ENCODE results near the gene WDR26.
A peak's percentile ranks its signal among the peaks of the same experiment; 100 is the strongest.
"Not testable (repeated sequence)": the region's sequence is repeated elsewhere in the genome, so short reads cannot be mapped to it uniquely, and the experiment has no call there.

Gene WDR26

DNA sequence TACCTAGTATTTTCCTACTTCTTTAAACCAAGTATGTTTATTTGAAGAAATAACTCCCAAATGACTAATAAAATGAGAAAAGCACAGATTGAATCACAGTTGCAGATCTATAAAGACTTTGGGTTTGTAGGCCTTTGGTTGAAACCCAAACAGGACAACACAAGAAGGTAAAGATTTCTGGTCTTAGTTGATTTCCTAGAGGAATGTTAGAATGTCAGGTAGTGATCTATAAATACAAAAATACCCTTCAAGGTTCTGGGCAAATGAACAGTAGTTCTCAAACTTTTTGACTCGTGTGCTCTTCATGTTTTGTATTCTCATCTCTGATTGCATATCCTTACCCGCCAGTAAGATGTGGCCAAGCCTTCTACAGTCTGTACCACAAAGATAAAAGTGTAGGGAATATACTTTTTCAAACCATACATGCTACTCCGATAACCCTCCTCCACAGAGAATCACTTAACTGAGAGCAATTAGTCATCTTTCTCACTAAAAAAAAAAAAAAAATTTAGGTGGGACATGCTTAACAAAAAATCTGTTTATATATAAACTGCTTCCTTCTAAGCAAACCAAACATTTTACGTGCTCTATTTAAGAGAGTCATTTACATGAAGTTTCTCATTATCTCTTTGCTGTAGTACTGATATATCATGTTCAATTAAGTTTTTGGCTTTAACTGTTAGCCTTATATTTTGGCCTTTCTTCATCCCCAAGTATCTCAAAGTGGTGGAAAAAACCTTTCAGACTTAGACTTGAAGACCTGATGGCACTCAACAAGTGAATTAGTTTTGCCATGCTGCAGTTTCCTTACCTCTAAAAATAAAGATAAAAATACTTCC is 42.0 kb downstream of the WDR26 start:
- DNase-seq = no peak

DNA sequence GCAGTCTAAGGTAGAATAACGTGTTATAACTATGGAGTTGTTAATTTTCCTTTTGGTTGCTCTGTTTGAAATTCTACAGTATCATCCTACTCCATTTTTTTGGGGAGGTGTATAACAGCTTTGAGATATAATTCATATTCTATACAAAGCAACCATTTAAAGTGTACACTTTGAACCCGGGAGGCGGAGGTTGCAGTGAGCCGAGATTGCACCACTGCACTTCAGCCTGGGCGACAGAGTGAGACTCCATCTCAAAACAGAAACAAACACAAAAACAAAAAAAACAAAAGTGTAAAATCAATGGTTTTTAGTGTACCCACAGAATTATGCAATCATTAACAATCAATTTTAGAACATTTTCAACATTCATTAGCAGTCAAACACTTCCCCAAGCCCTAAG is 44.1 kb downstream of the WDR26 start:
- no peak for DNase-seq

DNA sequence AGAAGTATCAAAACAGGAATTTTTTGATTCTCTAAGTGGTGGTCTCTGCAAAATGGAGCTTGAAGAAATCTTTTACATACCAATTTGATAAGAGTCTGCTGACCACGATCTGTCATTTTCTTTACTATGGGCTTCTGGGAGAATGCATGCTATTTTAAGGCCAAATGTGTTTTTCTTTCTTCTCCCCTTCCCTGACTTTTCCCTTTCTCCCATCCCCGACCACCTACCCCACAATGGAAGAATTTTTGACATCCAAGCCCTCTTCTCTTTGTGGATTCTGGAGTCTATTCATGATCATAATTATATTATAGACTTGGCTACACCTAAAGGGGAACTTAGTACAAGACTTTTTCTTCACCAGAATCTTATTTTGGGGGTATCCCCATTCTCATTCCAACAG is 46.7 kb downstream of the WDR26 start:
- no peak for DNase-seq

DNA sequence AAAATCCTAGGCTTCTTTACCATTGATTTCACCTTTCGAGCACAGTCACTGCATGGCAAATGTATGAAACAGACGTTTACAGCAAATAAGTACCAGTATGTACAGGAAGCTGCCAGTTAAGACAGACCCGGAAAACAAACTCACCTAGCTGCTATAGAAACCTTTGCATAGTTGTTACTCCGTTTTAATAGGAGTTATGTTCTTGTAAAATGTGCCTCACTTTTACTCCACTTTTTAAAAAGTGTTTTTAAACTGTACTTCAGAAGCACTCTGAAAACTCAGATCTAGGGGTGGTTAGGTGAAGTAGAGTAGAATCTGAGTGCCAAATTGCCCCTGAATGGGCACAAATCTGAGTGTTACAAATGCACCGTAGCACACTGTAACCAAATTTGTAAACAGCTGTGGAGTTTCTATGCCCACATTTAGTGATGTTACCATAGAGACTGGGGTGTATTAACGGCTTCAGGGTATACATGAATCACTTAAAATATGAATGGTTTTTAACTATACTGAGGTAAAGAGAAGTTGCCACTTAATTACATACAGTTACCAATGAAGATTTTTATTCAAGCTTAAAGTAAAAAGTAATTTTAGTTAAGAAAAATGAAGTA is 47.2 kb downstream of the WDR26 start:
- DNase-seq = no peak

DNA sequence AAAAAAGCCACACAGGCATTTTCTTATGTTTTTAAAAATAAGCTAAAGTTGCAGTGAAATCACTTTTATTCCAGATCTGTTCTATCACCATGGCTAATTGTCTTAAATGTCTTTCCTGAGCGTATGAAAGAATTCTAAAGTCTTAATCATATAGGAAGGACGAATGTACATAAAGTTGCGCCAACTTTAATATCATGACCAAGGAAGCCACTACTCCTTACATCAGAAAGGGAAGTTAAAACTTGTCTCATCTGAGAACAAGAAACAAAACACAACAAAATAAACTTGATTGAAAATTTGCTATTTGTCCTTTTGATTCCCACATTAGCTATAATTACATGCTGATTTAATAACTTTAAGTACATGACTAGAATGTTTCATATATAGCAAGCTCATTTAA is 51.4 kb downstream of the WDR26 start:
- DNase-seq = no peak

DNA sequence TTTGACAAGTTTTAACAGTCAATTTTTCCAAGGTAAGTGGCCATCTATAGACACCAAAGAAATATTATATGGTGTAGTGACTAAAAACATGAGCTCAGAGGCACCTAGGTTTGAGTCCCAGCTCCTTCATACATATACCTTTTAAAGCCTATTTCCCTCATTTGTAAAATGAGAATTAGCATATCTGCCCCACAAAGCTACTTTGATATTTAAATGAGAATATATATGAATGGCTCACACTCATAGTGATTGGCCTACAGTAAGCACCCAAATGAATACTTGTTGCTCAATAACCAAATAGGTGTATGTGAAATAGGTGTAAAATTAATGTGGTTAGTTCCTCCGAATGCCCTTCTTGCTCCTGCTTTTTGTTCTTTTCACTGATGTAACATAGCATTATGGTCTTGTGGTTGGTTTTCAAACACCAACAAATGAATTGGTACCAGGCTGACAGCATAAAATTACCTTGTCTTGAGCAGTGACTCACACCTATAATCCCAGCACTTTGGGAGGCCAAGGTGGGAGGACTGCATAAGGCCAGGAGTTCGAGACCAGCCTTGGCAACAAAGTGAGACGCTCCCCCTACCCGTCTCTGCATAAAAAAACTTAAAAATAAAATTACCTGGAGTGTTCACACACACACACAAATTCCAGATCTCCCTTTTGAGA is 52.6 kb downstream of the WDR26 start:
- no peak for DNase-seq

DNA sequence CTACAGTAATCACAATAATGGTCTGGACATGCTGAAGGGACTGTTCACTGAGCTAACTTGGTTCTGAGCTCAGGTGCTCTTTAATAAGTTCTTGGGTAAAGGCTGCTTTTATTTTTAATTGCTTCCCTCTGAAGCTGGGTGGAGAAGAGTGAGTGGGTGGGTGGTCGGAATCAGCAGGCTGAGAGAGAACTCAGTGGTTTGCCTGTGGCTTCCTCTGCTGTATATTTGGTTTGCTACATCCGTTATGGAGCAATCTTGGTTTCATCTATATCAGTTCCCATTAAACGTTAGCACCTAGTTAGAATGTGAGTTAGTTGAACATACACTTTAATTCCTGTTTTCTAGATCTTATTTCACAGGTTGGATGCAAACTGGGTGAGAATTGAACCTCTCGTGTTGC is 54.6 kb downstream of the WDR26 start:
- DNase-seq = no peak

DNA sequence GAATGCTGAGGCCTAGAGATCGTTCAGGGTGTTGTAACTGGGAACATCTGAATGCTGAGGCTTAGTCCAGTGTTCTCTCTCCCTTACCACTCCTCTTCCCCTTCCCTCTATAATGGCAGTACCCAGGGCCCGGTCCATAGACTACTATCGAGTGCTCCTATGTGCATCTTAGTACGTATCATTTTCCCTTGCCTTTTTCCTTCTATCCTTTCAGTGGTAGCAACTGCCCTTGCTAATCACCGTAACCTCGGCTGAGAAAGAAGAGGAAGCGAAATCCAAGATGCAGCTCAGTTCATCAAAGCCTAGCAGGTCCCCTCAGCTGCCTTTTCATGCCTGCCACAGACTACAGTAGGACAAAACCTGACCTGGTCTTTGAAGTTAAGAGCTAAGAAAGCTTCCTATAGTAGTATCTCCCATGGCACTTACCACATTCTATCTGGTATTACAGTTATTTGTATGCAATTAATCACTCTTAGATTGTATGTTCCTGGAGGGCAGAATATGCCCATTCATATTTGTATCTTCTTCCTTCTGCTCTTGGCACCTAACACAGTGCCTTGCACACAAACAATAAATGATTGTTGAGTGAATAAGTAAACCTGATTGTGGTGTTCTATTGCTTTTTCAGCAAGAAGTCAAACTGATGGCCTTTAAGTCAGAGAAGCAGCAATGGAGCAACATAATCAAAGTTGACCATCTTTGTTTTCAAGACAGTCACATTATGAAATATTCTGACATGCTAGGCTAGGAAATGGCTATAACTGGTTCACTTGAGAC is 55.6 kb downstream of the WDR26 start:
- no peak for DNase-seq

DNA sequence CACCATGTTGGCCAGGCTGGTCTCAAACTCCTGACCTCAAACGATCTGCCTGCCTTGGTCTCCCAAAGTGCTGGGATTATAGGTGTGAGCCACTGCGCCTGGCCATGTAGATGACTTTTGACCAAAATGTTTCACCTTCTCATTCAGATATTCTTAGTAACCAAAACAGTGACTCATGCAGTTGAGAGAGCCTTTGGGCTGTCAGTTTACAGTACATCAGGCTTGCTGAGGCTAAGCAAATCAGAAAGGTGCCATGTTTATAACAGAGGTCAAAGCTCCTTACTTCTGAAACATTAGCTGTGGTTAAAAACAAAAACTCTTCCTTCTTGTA is 57.0 kb downstream of the WDR26 start:
- no peak for DNase-seq

DNA sequence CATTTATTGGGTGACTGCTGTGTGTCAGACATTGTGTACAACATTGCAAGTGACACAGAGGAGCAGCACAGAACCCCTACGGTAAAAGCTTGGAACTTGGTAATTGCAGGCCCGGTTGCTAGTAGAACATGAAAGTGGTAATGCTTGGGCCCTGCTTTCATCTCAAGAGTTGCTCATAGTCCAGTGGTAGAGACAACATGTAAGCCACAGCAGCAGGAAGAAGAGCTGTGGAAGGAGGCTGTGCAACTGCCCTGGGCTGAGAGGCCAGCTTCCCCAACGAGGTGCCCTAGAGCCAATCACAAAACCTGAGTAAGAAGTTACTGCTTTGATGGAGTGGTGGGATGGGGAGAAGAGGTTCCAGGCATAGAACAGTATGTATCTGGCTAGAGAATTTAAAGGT is 59.5 kb downstream of the WDR26 start:
- DNase-seq = no peak

DNA sequence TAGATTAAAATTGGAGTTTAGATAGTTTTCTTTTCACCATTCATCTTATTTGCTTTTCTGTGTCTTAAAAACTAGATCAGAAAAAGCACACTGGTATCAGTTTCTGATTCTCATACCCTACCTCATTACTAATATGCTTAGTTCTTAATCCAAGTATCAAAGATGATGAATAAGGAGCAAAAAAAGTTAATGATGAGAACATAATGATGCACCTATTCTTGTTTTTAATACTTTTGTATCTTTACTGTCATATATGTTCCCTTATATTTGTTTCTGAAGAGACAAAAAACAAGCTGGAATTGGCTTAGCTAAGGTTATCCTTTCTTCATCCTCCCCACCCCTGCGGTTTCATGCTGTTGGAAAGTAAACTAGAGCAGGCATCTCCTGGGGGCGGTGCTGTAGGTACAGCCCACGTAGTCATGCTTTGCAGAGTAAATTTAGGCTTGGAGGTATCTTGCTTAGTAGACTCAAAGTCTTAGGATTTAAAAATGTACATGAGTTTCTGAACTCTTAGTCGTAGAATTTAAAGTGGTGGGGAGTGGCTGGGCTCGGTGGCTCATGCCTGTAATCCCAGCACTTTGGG is 61.5 kb downstream of the WDR26 start:
- DNase-seq = no peak

DNA sequence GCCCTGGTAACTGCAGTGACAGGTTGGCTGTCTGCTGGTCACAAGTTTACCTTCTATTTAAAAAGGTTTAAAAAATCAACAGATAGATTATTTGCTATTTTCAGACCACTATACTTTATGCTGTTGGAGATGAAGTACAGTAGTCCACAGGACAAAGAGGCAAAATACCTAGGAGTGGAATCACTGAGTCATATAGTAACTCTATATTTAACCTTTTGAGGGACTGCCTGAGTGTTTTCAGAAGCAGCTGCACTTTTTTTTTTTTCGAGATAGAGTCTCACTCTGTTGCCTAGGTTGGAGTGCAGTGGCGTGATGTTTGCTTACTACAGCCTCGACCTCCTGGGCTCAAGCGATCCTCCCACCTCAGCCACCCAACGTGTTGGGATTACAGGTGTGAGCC is 66.2 kb downstream of the WDR26 start:
- DNase-seq = no peak

DNA sequence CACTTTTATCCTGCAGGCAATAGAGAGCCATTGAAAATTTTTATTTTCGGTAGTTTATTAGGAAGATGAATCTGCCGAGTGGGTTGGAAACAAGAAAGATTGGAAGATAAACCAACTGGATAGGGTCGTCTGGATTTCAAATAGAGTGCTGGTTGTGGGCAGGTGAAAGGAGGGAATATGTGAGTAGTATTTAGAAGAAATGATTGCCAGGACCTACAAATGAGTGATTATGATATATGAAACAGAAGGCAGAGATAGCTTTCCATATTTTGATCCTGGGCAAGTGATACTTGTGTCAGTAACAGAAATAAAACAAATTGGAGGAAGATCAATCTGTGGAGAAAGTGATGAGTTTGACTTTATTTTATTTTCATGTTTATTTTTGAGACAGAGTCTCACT is 75.4 kb downstream of the WDR26 start:
- no peak for DNase-seq

DNA sequence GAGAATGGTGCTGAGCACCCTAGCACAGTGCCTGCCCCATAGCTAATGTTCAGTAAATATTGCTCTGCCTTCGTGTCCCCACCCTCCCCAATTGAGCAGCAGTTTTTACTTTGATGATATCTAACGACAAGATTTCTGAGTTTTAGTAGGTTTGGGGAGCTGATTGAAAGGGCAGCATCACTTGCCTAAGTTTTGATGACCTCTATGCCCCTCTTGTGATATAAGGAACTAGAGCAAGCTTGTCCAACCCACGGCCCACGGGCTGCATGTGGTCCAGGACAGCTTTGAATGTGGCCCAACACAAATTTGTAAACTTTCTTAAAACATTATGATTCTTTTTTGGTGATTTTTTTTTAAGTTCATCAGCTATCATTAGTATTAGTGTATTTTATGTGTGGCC is 76.4 kb downstream of the WDR26 start:
- no peak for DNase-seq

DNA sequence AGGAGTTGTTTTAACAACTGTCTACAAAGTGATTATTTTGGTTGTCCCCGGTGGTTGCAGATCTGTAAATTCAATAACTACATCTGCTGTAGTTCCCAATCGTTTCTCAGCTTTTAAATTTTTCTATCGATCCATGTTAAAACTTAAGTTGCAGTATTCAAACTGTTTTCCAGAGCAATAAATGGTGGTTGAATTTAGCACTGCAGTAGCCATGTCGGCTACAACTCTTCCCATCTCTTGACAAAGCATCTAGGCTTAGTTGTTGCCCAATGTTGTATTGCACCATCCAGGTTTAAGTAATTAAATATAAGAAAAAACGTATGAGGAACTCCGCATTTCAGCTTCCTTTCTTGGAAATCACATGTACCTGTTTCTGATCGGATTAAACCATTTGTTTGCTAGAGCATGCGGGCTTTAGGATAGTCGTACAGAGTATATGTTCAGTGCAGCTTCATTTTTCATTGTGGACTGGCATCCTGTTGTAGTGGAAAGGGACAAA is 76.9 kb downstream of the WDR26 start:
- no peak for DNase-seq

DNA sequence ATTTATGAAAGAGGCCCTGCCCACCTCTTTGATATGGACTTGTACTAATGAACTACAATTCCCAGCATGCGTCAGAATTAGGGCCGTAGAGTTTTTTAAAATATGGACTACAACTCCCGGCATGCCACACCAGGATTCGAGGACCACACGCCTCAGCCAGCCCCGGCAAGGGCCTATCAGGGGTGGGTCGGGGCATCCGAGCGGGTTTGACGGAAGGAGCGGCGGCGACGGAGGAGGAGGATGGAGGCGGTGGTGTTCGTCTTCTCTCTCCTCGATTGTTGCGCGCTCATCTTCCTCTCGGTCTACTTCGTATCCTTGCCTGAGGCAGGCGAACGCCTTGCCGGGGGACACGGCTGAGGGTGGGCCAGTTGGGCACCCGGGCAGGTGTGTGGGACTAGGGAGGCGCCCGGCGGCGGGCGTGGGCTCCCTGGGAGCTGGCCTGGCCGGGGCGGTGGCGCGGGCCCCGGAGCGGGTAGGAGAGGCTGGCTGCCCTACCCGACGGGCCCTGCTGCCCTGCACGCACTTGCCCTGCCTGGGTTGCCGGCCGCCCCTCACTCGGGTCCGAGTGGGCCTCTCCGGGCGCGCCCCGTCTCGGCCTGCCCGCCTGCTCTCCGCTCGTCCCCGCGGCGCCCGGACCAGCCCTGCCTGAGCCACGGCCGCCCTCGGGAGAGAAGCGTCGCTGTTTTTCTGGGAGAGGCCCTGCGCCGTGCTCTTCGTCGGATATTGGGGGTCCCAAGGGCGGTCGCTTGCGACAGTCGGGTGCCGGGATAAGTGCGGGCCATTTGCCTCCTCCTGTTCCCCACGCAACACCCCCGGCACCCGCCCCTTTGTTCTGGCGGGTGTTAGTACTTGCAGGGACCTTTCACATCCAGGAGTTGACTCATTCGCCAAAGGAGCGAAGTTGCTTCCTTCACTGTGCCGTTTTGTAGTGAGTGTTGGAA is 77.6 kb downstream of the WDR26 start, which contains the start of gene CNIH4:
Gene CNIH4, plus strand, starts transcription at position 195 of the 941 bp plus-strand sequence. Its CDS starts 46 bp downstream, at position 241.
- DNase-seq = peak; percentile 82

DNA sequence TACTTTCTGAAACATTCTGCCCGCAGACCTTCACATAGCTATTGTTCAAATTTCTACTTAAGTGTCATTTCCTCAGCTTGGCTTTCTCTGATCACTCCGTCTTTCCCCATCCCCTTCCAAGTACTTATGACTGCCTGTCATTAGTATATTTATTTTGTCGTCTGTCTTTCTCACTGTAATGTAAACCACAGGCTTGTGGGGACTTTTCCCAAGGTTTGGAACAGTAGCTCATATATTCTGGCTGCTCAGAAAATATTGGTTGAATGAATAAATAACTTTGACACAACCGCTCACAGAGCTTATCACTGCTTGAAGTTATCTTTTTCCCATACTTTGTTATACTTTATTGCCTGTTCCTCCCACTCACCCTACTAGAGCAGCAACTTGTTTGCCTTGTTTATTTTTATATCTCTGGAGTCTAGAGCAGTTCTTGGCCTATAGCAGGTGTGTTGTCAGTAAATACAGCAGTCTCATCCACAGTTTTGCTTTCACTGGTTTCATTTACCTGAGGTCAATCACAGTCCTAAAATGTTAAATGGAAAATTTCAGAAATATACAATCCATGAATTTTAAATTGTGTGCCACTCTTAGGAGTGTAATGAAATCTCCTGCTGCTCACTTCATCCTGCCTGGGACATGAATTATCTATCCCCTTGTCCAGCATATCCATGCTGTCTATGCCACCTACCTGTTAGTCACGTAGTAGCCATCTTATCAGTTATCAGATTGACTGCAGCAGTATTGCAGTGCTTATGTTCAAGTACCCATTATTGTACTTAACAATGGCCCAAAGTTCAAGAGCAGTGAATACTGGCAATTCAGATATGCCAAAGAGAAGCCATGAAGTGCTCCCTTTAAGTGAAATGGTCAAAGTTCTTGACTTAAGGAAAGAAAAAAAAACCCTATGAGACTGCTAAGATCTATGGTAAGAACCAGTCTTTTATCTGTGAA is 80.3 kb downstream of the WDR26 start:
- no peak for DNase-seq

DNA sequence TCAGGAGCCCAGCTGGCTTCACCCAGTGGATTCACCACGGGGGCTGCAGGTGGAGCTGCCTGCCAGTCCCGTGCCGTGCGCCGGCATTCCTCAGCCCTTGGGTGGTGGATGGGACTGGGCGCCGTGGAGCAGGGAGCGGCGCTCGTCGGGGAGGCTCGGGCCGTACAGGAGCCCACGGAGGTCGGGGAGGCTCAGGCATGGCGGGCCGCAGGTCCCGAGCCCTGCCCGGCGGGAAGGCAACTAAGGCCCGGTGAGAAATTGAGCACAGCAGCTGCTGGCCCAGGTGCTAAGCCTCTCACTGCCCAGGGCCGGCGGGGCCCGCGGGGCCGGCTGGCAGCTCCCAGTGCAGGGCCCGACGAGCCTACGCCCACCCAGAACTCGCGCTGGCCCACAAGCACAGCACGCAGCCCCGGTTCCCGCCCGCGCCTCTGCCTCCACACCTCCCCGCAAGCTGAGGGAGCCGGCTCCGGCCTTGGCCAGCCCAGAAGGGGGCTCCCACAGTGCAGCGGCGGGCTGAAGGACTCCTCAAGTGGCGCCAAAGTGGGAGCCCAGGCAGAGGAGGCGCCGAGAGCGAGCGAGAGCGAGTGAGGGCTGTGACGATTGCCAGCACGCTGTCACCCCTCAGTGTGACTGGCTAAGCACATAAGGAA is 82.0 kb downstream of the WDR26 start:
- DNase-seq = not testable (repeated sequence)

DNA sequence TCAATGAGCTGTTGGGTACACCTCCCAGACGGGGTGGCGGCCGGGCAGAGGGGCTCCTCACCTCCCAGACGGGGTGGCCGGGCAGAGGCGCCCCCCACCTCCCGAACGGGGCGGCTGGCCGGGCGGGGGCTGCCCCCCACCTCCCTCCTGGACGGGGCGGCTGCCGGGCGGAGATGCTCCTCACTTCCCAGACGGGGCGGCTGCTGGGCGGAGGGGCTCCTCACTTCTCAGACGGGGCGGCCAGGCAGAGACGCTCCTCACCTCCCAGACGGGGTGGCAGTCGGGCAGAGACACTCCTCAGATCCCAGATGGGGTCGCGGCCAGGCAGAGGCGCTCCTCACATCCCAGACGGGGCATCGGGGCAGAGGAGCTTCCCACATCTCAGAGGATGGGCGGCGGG is 84.9 kb downstream of the WDR26 start:
- not testable (repeated sequence) for DNase-seq

DNA sequence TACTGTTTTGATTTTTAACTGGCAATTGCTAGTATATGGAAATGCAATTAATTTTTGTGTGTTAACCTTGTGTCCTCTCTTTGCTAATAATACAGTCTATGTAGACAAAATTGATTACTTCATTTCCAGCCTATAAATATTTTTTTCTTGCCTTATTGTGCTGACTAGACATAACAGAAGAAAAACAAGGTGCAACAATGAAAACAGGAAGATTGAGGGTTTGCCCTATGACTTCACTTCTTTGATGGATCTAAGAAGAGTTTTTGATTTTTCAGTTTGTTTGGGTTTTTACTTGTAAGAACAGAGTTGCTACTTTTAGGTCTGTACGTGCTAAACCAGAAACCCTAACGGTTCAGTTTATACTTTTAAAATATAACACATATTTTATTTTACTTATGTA is 86.5 kb downstream of the WDR26 start:
- DNase-seq = no peak

All from T1000 (cell line).